Glomerular visceral epithelial cell (primary cell): ENCODE measurements around the gene LRRC18.

Experiments used
- DNase-seq: peaks from one replicate; pipeline ENCODE4 v3.0.0-alpha.2; 2016; ENCODE audit errors: extremely low spot score

Gene LRRC18

GRCh38 chr10:48939790-48940325, at the start of gene LRRC18:
Gene LRRC18 (minus strand): TSS chr10:48939840. CDS start chr10:48914155, 25,685 bp downstream.
- DNase-seq = no peak

GRCh38 chr10:48985621-48986158, 46.0 kb upstream of the LRRC18 start:
- DNase-seq = no peak

- no peak for DNase-seq
Observed at GRCh38 chr10:48983648-48984351, 44.2 kb upstream of the LRRC18 start.

- peak; percentile 41 for DNase-seq
Observed at GRCh38 chr10:48982584-48982983, 42.9 kb upstream of the LRRC18 start.

- DNase-seq = peak; percentile 59
Observed at GRCh38 chr10:48981310-48981907, 41.8 kb upstream of the LRRC18 start.

- no peak for DNase-seq
Observed at GRCh38 chr10:48978318-48978717, 38.7 kb upstream of the LRRC18 start.

GRCh38 chr10:48976196-48976595, 36.6 kb upstream of the LRRC18 start:
- DNase-seq = peak; percentile 49

GRCh38 chr10:48974510-48975156, 35.0 kb upstream of the LRRC18 start:
- no peak for DNase-seq

- DNase-seq = no peak
Observed at GRCh38 chr10:48973065-48973464, 33.4 kb upstream of the LRRC18 start.

GRCh38 chr10:48970654-48971053, 31.0 kb upstream of the LRRC18 start:
- no peak for DNase-seq

GRCh38 chr10:48970046-48970445, 30.4 kb upstream of the LRRC18 start:
- no peak for DNase-seq

GRCh38 chr10:48968036-48968435, 28.4 kb upstream of the LRRC18 start:
- no peak for DNase-seq

GRCh38 chr10:48965460-48965859, 25.8 kb upstream of the LRRC18 start:
- DNase-seq = no peak

GRCh38 chr10:48964038-48964437, 24.4 kb upstream of the LRRC18 start:
- no peak for DNase-seq

- no peak for DNase-seq
Observed at GRCh38 chr10:48958598-48959190, 19.1 kb upstream of the LRRC18 start.

GRCh38 chr10:48957361-48958151, 17.9 kb upstream of the LRRC18 start:
- no peak for DNase-seq

- DNase-seq = no peak
Observed at GRCh38 chr10:48951707-48952106, 12.1 kb upstream of the LRRC18 start.

- no peak for DNase-seq
Observed at GRCh38 chr10:48948470-48949037, 8.9 kb upstream of the LRRC18 start.

- DNase-seq = no peak
Observed at GRCh38 chr10:48947690-48948469, 8.2 kb upstream of the LRRC18 start.

- no peak for DNase-seq
Observed at GRCh38 chr10:48946891-48947500, 7.4 kb upstream of the LRRC18 start.
